Mesodermal cell (in vitro differentiated cells): ENCODE measurements around the gene MUC6.

Source experiments
- H3K27ac ChIP-seq: 2 replicates; pipeline ENCODE4 v1.7.0; 2013; ENCODE audit warnings: mild to moderate bottlenecking, low read depth, low read length, moderate library complexity; ENCODE audit not compliant: severe bottlenecking
- H3K36me3 ChIP-seq: 2 replicates; pipeline ENCODE4 v1.7.1; 2013; ENCODE audit warnings: mild to moderate bottlenecking, low read length, moderate library complexity; ENCODE audit not compliant: control insufficient read depth, insufficient read depth
- H3K4me1 ChIP-seq: one replicate; pipeline ENCODE4 v1.7.1; 2013; ENCODE audit warnings: mild to moderate bottlenecking, low read length; ENCODE audit not compliant: insufficient read depth, control insufficient read depth, poor library complexity, severe bottlenecking
- H3K4me3 ChIP-seq: 2 replicates; pipeline ENCODE4 v1.7.0; 2013; ENCODE audit warnings: low read length, control low read depth, mild to moderate bottlenecking; ENCODE audit not compliant: insufficient read depth, poor library complexity, severe bottlenecking; ENCODE audit errors: extremely low read depth
- H3K9me3 ChIP-seq: 2 replicates; pipeline ENCODE4 v1.7.1; 2013; ENCODE audit warnings: mild to moderate bottlenecking, low read length, moderate library complexity; ENCODE audit not compliant: control insufficient read depth
- WGBS, 2 experiments: methylation state at CpG; one replicate each; pipeline ENCODE4 v1.1.5; 2013; ENCODE audit warnings: missing lambda C conversion rate in 2 of 2; ENCODE audit not compliant: insufficient coverage in 2 of 2; 5-methylcytosine and 5-hydroxymethylcytosine counted together

The MUC6 gene

GRCh38 chr11:1026641-1027482 is 9.7 kb downstream of the MUC6 start:
- WGBS, 2 experiments, result 93 to 94% methylated on average over 44 to 45 of the region's 46 CpGs
- no peaks in the 10 kb centered on the region for H3K4me1 ChIP-seq
- H3K9me3 ChIP-seq, result no peaks in the 10 kb centered on the region
- H3K36me3 ChIP-seq, result no peaks in the 10 kb centered on the region
- H3K27ac ChIP-seq, result no peak overlapping the region
- H3K4me3 ChIP-seq, result no peak overlapping the region

- Histone ChIP-seq H3K9me3 (no peaks in the 10 kb centered on the region), H3K27ac (no peak overlapping the region), H3K36me3 (no peaks in the 10 kb centered on the region), H3K4me1 (no peaks in the 10 kb centered on the region), H3K4me3 (no peak overlapping the region)
- WGBS, 2 experiments, result 87 to 95% methylated on average over 13 to 14 of the region's 14 CpGs
Observed at GRCh38 chr11:1026163-1026450, 10.4 kb downstream of the MUC6 start.

- WGBS, 2 experiments, result 92% methylated on average over 29 to 34 of the region's 35 CpGs
Observed at GRCh38 chr11:1025410-1026162, 10.9 kb downstream of the MUC6 start.

GRCh38 chr11:1024597-1025409 is 11.7 kb downstream of the MUC6 start:
- no peaks in the 10 kb centered on the region for H3K9me3 ChIP-seq
- H3K4me3 ChIP-seq, result no peak overlapping the region
- H3K36me3 ChIP-seq, result no peaks in the 10 kb centered on the region
- 94 to 95% methylated on average over 42 to 48 of the region's 48 CpGs for WGBS, 2 experiments
- no peak overlapping the region for H3K27ac ChIP-seq
- H3K4me1 ChIP-seq, result no peaks in the 10 kb centered on the region

More at GRCh38 chr11:1025410-1026162, 10.9 kb downstream of the MUC6 start:
- H3K27ac ChIP-seq, result no peak overlapping the region
- no peaks in the 10 kb centered on the region for H3K36me3 ChIP-seq
- H3K9me3 ChIP-seq, result no peaks in the 10 kb centered on the region
- H3K4me1 ChIP-seq, result no peaks in the 10 kb centered on the region
- H3K4me3 ChIP-seq, result no peak overlapping the region

GRCh38 chr11:1023811-1024596 is 12.5 kb downstream of the MUC6 start:
- WGBS, 2 experiments, result 95 to 96% methylated on average over 42 to 46 of the region's 50 CpGs
- no peak overlapping the region for H3K27ac ChIP-seq
- H3K9me3 ChIP-seq, result no peaks in the 10 kb centered on the region
- H3K36me3 ChIP-seq, result no peaks in the 10 kb centered on the region
- H3K4me3 ChIP-seq, result no peak overlapping the region
- no peaks in the 10 kb centered on the region for H3K4me1 ChIP-seq

GRCh38 chr11:1022908-1023810 is 13.4 kb downstream of the MUC6 start:
- H3K4me3 ChIP-seq, result no peak overlapping the region
- 95 to 96% methylated on average over 27 to 28 of the region's 28 CpGs for WGBS, 2 experiments
- no peaks in the 10 kb centered on the region for H3K4me1 ChIP-seq
- no peaks in the 10 kb centered on the region for H3K9me3 ChIP-seq
- no peak overlapping the region for H3K27ac ChIP-seq
- no peaks in the 10 kb centered on the region for H3K36me3 ChIP-seq

GRCh38 chr11:1022411-1022810 is 14.1 kb downstream of the MUC6 start:
- Histone ChIP-seq H3K9me3 (peaks cover under 1% of the 10 kb centered on the region), H3K4me1 (no peaks in the 10 kb centered on the region), H3K36me3 (no peaks in the 10 kb centered on the region), H3K4me3 (no peak overlapping the region), H3K27ac (no peak overlapping the region)
- WGBS, 2 experiments, result 98 to 99% methylated on average over 5 to 7 of the region's 7 CpGs

GRCh38 chr11:1020211-1020905 is 16.2 kb downstream of the MUC6 start:
- WGBS, 2 experiments, result 92 to 97% methylated on average over 17 of the region's 19 CpGs
- no peaks in the 10 kb centered on the region for H3K36me3 ChIP-seq

GRCh38 chr11:1019321-1019910 is 17.1 kb downstream of the MUC6 start:
- Histone ChIP-seq H3K4me3 (no peak overlapping the region), H3K4me1 (no peaks in the 10 kb centered on the region), H3K36me3 (no peaks in the 10 kb centered on the region), H3K27ac (no peak overlapping the region), H3K9me3 (peaks cover 7% of the 10 kb centered on the region)
- 89 to 92% methylated on average over 18 to 21 of the region's 21 CpGs for WGBS, 2 experiments

More at GRCh38 chr11:1020211-1020905, 16.2 kb downstream of the MUC6 start:
- Histone ChIP-seq H3K4me1 (no peaks in the 10 kb centered on the region), H3K9me3 (peaks cover 7% of the 10 kb centered on the region), H3K4me3 (no peak overlapping the region), H3K27ac (no peak overlapping the region)
